OCI-LY7 (cell line): ENCODE results near the gene RAPGEF2. TPM values are rescaled to one million over a fixed set of nuclear protein-coding genes. Genes with fewer than 3 reads are reported as not detected.

Experiments used
- BruUV-seq: library from RNA; stranded (reverse); fragments of 400-500 nt; replicated peaks from 2 replicates; lab custom pipeline; 2021; lab: Mats Ljungman, UMichigan
- CTCF ChIA-PET: fragments of 300-600 bp; sonication (Branson Sonifier 250); formaldehyde crosslinking; loops from one replicate; lab custom pipeline; 2022; ENCODE audit warnings: antibody characterized with exemption; ENCODE audit not compliant: unreplicated experiment; lab: Charles Lee
- POLR2A ChIA-PET: fragments of 300-600 bp; sonication (Branson Sonifier 250); formaldehyde crosslinking; loops from one replicate; lab custom pipeline; 2022; ENCODE audit warnings: antibody characterized with exemption; lab: Charles Lee
- DNase-seq: peaks from one replicate; pipeline ENCODE4 v3.0.0-alpha.2; 2015; ENCODE audit warnings: low spot score
- H2AFZ ChIP-seq: fragments of 200-600 bp; sonication (generic), shearing (Covaris generic); 2 replicates; pipeline ENCODE4 v1.6.1; 2014; ENCODE audit warnings: mild to moderate bottlenecking, antibody characterized with exemption, low read length, moderate library complexity
- H3K27ac ChIP-seq: fragments of 200-600 bp; sonication (generic); 2 replicates; pipeline ENCODE4 v1.5.1; 2014; ENCODE audit warnings: mixed run types, low read depth, mild to moderate bottlenecking, moderate library complexity, low read length, inconsistent platforms; ENCODE audit not compliant: poor library complexity, severe bottlenecking
- H3K36me3 ChIP-seq: fragments of 200-600 bp; sonication (generic); 2 replicates; pipeline ENCODE4 v1.6.1; 2014; ENCODE audit warnings: mild to moderate bottlenecking, antibody characterized with exemption, low read length, moderate library complexity, mixed read lengths; ENCODE audit not compliant: insufficient read depth
- H3K4me1 ChIP-seq: fragments of 200-600 bp; sonication (generic); 2 replicates; pipeline ENCODE4 v1.5.1; 2014; ENCODE audit warnings: mild to moderate bottlenecking, low read length; ENCODE audit not compliant: insufficient read depth, poor library complexity, severe bottlenecking
- H3K4me2 ChIP-seq: fragments of 200-600 bp; sonication (generic); 2 replicates; pipeline ENCODE4 v1.6.1; 2014; ENCODE audit warnings: mild to moderate bottlenecking, low read length
- H3K4me3 ChIP-seq: fragments of 200-600 bp; sonication (generic); 2 replicates; pipeline ENCODE4 v1.5.1; 2014; ENCODE audit warnings: mild to moderate bottlenecking, low read depth, low read length; ENCODE audit not compliant: poor library complexity, severe bottlenecking
- H3K79me2 ChIP-seq: fragments of 200-600 bp; sonication (generic); 2 replicates; pipeline ENCODE4 v1.6.1; 2016; ENCODE audit warnings: low read depth, mild to moderate bottlenecking, low read length, moderate library complexity, mixed read lengths; ENCODE audit not compliant: insufficient read depth
- H3K9me2 ChIP-seq: fragments of 200-600 bp; sonication (generic); 2 replicates; pipeline ENCODE4 v1.6.1; 2016; ENCODE audit warnings: mild to moderate bottlenecking, low read length, mixed read lengths; ENCODE audit not compliant: insufficient read depth
- H3K9me3 ChIP-seq: fragments of 200-600 bp; sonication (generic); 2 replicates; pipeline ENCODE4 v1.6.1; 2014; ENCODE audit warnings: mild to moderate bottlenecking, mixed run types, low read length, mixed read lengths
- H4K20me1 ChIP-seq: fragments of 200-600 bp; sonication (generic); 2 replicates; pipeline ENCODE4 v1.6.1; 2014; ENCODE audit warnings: mild to moderate bottlenecking, antibody characterized with exemption, low read length, moderate library complexity, mixed read lengths; ENCODE audit not compliant: insufficient read depth
- EZH2phosphoT487 ChIP-seq: fragments of 200-600 bp; sonication (generic); IDR thresholded peaks from 2 replicates; pipeline ENCODE4 v1.6.1; 2018; ENCODE audit warnings: low read depth, borderline replicate concordance, mild to moderate bottlenecking, mixed run types, antibody characterized with exemption, low read length, moderate library complexity, mixed read lengths
- intact Hi-C: fragments of 100-400 bp; cut with micrococcal nuclease; formaldehyde crosslinking; loops from one replicate; pipeline ENCODE4 v1.10.0; 2022; ENCODE audit not compliant: unreplicated experiment
- total RNA-seq, 2 experiments: library from RNA; depleted of rRNA in 1 of 2; stranded (reverse); fragments of >200 nt in 1 of 2; shearing (Covaris generic) in 1 of 2; gene quantifications; 2 replicates each; pipeline ENCODE4 v1.2.3, GENCODE V29; 2014 to 2022
- TF ChIP-seq, protein P1 (sequence below): fragments of 200-600 bp; sonication (generic); conservative IDR thresholded peaks from 2 replicates; pipeline ENCODE4 v1.5.1; 2014; ENCODE audit warnings: mild to moderate bottlenecking, antibody characterized with exemption, low read length, moderate library complexity, mixed read lengths

The RAPGEF2 gene
- total RNA-seq, 2 experiments from 2014 or later: 4.6 to 6.5 TPM

DNA sequence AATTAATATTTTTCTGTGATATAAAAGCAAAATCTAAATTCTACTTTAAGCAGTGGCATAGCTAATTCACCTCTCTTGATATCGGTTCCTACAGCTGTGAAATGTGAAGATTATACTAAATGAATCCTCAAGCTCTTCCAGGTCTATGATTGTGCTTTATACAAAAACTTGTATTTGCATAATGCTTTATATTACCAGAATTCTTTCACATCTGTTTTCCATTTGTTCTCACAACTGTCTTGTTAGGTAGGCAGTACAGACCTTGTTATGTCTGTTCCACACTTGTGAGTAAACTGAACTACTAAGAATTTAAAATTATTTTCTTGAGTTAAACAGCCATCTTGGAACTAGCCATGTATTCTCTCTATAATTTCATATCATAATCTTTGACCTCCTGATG, 184.9 kb downstream of the RAPGEF2 start:
- Histone ChIP-seq H2AFZ (no peak overlapping the region), H3K4me3 (no peak overlapping the region), H3K27ac (no peak overlapping the region), H3K79me2 (no peaks in the 10 kb centered on the region), H3K4me1 (no peaks in the 10 kb centered on the region), H3K4me2 (no peak overlapping the region), H4K20me1 (no peaks in the 10 kb centered on the region), H3K9me3 (no peaks in the 10 kb centered on the region), H3K36me3 (no peaks in the 10 kb centered on the region), H3K9me2 (no peaks in the 10 kb centered on the region)
- ChIA-PET POLR2A (no interaction called here), CTCF (no interaction called here)
- intact Hi-C loops: no loop called here
- TF ChIP-seq, protein P1, sequence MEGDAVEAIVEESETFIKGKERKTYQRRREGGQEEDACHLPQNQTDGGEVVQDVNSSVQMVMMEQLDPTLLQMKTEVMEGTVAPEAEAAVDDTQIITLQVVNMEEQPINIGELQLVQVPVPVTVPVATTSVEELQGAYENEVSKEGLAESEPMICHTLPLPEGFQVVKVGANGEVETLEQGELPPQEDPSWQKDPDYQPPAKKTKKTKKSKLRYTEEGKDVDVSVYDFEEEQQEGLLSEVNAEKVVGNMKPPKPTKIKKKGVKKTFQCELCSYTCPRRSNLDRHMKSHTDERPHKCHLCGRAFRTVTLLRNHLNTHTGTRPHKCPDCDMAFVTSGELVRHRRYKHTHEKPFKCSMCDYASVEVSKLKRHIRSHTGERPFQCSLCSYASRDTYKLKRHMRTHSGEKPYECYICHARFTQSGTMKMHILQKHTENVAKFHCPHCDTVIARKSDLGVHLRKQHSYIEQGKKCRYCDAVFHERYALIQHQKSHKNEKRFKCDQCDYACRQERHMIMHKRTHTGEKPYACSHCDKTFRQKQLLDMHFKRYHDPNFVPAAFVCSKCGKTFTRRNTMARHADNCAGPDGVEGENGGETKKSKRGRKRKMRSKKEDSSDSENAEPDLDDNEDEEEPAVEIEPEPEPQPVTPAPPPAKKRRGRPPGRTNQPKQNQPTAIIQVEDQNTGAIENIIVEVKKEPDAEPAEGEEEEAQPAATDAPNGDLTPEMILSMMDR: no peak
- no peak for TF ChIP-seq EZH2phosphoT487
- no peak for DNase-seq
- no TSS peak for BruUV-seq

DNA sequence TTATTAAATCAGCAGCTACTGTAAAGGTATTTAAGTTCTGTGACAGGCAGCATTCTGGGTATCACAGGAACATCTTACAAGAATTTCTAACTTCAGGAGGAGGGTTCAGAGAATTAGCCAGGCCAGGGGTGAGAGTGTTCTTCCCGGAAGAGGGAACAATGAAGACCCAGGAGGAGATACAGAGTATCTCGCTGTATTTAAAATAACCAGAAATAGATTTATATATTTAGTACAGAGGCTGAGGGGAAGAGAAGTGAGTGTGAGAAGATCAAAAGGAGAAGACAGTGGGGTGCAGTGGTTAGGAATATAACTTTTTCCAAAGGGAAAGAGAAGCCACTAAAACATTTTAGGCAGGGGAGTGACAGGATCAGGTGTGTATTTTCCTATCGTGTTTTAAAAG, 186.8 kb downstream of the RAPGEF2 start:
- ChIA-PET POLR2A (no interaction called here), CTCF (no interaction called here)
- Histone ChIP-seq H3K4me3 (no peak overlapping the region), H3K4me2 (no peak overlapping the region), H3K36me3 (no peaks in the 10 kb centered on the region), H3K27ac (no peak overlapping the region), H3K9me3 (no peaks in the 10 kb centered on the region), H3K4me1 (no peaks in the 10 kb centered on the region), H4K20me1 (no peaks in the 10 kb centered on the region), H3K79me2 (no peaks in the 10 kb centered on the region), H2AFZ (no peak overlapping the region), H3K9me2 (no peaks in the 10 kb centered on the region)
- no peak for TF ChIP-seq EZH2phosphoT487
- TF ChIP-seq, protein P1: no peak
- intact Hi-C loops: no loop called here
- BruUV-seq: no TSS peak
- no peak for DNase-seq

DNA sequence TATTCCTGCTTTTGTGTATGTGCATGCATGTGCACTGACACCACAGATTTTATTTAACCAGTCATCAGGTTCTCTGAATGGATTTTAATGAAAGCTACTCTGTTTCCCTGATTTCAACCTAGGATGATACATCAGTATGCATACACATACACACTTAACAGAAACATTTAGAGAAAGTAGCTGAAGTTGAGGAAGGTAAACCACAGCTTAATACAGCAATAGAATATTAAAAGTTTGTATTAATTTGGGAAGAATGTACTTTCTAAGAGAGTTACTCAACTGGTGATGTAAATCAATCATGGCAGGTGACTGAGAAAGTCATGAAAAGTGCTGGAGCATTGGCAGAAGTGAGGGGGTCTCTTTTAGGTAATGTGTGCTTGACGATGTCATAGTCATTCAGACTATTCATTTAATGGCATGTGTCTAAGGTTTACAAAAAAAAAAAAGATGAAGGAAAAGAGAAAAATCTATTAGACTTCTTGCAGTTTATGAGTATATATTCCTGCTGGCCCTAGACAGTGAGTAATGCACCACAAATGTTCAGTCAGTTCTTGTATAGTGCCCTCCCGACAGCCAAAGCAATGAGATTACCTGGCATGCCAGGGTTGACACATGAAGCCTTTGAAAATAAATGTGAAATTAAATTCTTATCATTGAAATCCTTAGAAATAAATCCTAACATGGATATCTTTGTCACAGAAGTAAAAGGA, 187.6 kb downstream of the RAPGEF2 start:
- ChIA-PET CTCF (no interaction called here), POLR2A (interaction anchor here (0.7 kb wide), 1 partner anchor 1787 kb away, joined by 3 read pairs; no protein-coding TSS in a partner anchor)
- H4K20me1 ChIP-seq: no peaks in the 10 kb centered on the region
- no TSS peak for BruUV-seq
- H3K4me2 ChIP-seq: no peak overlapping the region
- H3K4me3 ChIP-seq: no peak overlapping the region
- no peaks in the 10 kb centered on the region for H3K9me3 ChIP-seq
- no peak overlapping the region for H2AFZ ChIP-seq
- intact Hi-C loops: no loop called here
- H3K9me2 ChIP-seq: no peaks in the 10 kb centered on the region
- no peak for DNase-seq
- H3K27ac ChIP-seq: no peak overlapping the region
- no peaks in the 10 kb centered on the region for H3K4me1 ChIP-seq
- TF ChIP-seq, protein P1: no peak
- no peak for TF ChIP-seq EZH2phosphoT487
- H3K79me2 ChIP-seq: no peaks in the 10 kb centered on the region
- no peaks in the 10 kb centered on the region for H3K36me3 ChIP-seq
